Measurements from ENCODE around the gene MTA2. TPM values are rescaled to one million over a fixed set of nuclear protein-coding genes. Genes with fewer than 3 reads are reported as not detected.

Gene MTA2
- total and polyA plus RNA-seq, 10 of the 15 experiments (the other 5 are each of a cell fraction or from before 2014, with no cell fraction given) = 6.7 to 201 (median 113) TPM

GRCh38 chr11:62556108-62556874, 45.4 kb downstream of the MTA2 start (continued):
- TF ChIP-seq ZNF687 (IDR thresholded peaks at IDR 0.05) (peak; percentile 84), RFX5 (IDR thresholded peaks at IDR 0.05; ENCODE audit: low read depth, low read length) (peak; percentile 95), BMI1 (IDR thresholded peaks at IDR 0.05; ENCODE audit: borderline replicate concordance) (no peak), ETV6 (conservative IDR thresholded peaks at IDR 0.05 in 1 of 2, IDR thresholded peaks at IDR 0.05 in 1 of 2; ENCODE audit: borderline replicate concordance in 1 of 2, low read depth in 1 of 2) (0 out of 4 replicates have a peak, but pooled peaks of 1 of the 2 experiments have one; percentile 24), ZNF207 (IDR thresholded peaks at IDR 0.05; ENCODE audit: borderline replicate concordance) (no peak), STAT1 (conservative IDR thresholded peaks at IDR 0.05) (no peak), JUNB (IDR thresholded peaks at IDR 0.05) (no peak), NR2F1 (conservative IDR thresholded peaks at IDR 0.05) (0 out of 2 replicates have a peak, but pooled peaks have one; percentile 8), MYC (IDR thresholded peaks at IDR 0.05; ENCODE audit: insufficient read depth, insufficient read length, insufficient replicate concordance, low read length, severe bottlenecking) (peak; percentile 79), PAX8 (IDR thresholded peaks at IDR 0.05) (no peak), NBN (IDR thresholded peaks at IDR 0.05) (peak; percentile 62), MTA2 (IDR thresholded peaks at IDR 0.05; ENCODE audit: low read depth) (0 out of 2 replicates have a peak, but pooled peaks have one; percentile 27), HDGF (IDR thresholded peaks at IDR 0.05) (0 out of 2 replicates have a peak, but pooled peaks have one; percentile 60), MYB (IDR thresholded peaks at IDR 0.05; ENCODE audit: borderline replicate concordance, low read depth, low read length) (peak; percentile 11; the same call in 1 of the 2 replicates), ESRRA (IDR thresholded peaks at IDR 0.05; ENCODE audit: low read length) (no peak), PAX5 (IDR thresholded peaks at IDR 0.05; ENCODE audit: borderline replicate concordance, low read depth, low read length) (0 out of 2 replicates have a peak, but pooled peaks have one; percentile 13), EP300 (IDR thresholded peaks at IDR 0.05; ENCODE audit: borderline replicate concordance in 1 of 2, control insufficient read depth in 1 of 2, low read depth in 2 of 2, low read length in 2 of 2) (peak in 1 of 2 experiments; percentile 11; a peak in 1 of 4 replicates), RCOR1 (conservative IDR thresholded peaks at IDR 0.05; ENCODE audit: low read depth, low read length) (0 out of 2 replicates have a peak, but pooled peaks have one; percentile 9), CREB1 (IDR thresholded peaks at IDR 0.05; ENCODE audit: low read depth) (peak; percentile 64; the same call in 1 of the 2 replicates), SMARCA5 (IDR thresholded peaks at IDR 0.05) (peak; percentile 56), EED (IDR thresholded peaks at IDR 0.05; ENCODE audit: low read depth) (peak; percentile 31; the same call in 1 of the 2 replicates), E2F4 (IDR thresholded peaks at IDR 0.05; ENCODE audit: low read depth, low read length) (no peak), RUNX3 (IDR thresholded peaks at IDR 0.05; ENCODE audit: low read length) (peak; percentile 62), STAT3 (IDR thresholded peaks at IDR 0.05; ENCODE audit: low read depth, low read length) (no peak)

Data from GM12878 (cell line).